DOHH2 (cell line): ENCODE results near the gene SNX1.

Experiments
- H3F3A ChIP-seq: fragments of 200-600 bp; sonication (generic), shearing (Covaris generic); 2 replicates; pipeline ENCODE4 v1.6.0; 2016; ENCODE audit warnings: antibody characterized with exemption, mild to moderate bottlenecking; ENCODE audit not compliant: control insufficient read depth, insufficient read depth
- H3K27ac ChIP-seq: fragments of 200-600 bp; sonication (generic); 2 replicates; pipeline ENCODE4 v1.5.1; 2014; ENCODE audit warnings: low read depth, mild to moderate bottlenecking, low read length, moderate library complexity
- H3K27me3 ChIP-seq: fragments of 200-600 bp; sonication (generic); 2 replicates; pipeline ENCODE4 v1.6.1; 2014; ENCODE audit warnings: mild to moderate bottlenecking, low read length, mixed read lengths; ENCODE audit not compliant: control insufficient read depth
- H3K36me3 ChIP-seq: fragments of 200-600 bp; sonication (generic); 2 replicates; pipeline ENCODE4 v1.6.1; 2014; ENCODE audit warnings: mild to moderate bottlenecking, low read length, moderate library complexity, mixed read lengths; ENCODE audit not compliant: control insufficient read depth
- H3K4me1 ChIP-seq: fragments of 200-600 bp; sonication (generic); 2 replicates; pipeline ENCODE4 v1.6.1; 2014; ENCODE audit warnings: mild to moderate bottlenecking, low read length, mixed read lengths; ENCODE audit not compliant: control insufficient read depth
- H3K4me2 ChIP-seq: fragments of 200-600 bp; sonication (generic); 2 replicates; pipeline ENCODE4 v1.6.0; 2014; ENCODE audit warnings: mild to moderate bottlenecking, low read length, moderate library complexity
- H3K4me3 ChIP-seq: fragments of 200-600 bp; sonication (generic); 2 replicates; pipeline ENCODE4 v1.5.1; 2014; ENCODE audit warnings: mild to moderate bottlenecking, low read length, mixed read lengths
- H3K79me2 ChIP-seq: fragments of 200-600 bp; sonication (generic); 2 replicates; pipeline ENCODE4 v1.6.1; 2014; ENCODE audit warnings: mild to moderate bottlenecking, low read length, mixed read lengths; ENCODE audit not compliant: control insufficient read depth
- H3K9me2 ChIP-seq: fragments of 200-600 bp; sonication (generic); replicated peaks from 2 replicates; pipeline ENCODE4 v1.6.1; 2014; ENCODE audit warnings: mild to moderate bottlenecking, low read length, mixed read lengths; ENCODE audit not compliant: control insufficient read depth
- H3K9me3 ChIP-seq: fragments of 200-600 bp; sonication (generic); 2 replicates; pipeline ENCODE4 v1.6.1; 2014; ENCODE audit warnings: antibody characterized with exemption, low read length, mixed read lengths; ENCODE audit not compliant: control insufficient read depth, insufficient read depth
- H4K20me1 ChIP-seq: fragments of 200-600 bp; sonication (generic); 2 replicates; pipeline ENCODE4 v1.6.0; 2014; ENCODE audit warnings: low read depth, mild to moderate bottlenecking, antibody characterized with exemption, low read length, moderate library complexity; ENCODE audit not compliant: control insufficient read depth, insufficient read depth
- EZH2phosphoT487 ChIP-seq: fragments of 200-600 bp; sonication (generic); IDR thresholded peaks from 2 replicates; pipeline ENCODE4 v1.6.1; 2017; ENCODE audit warnings: borderline replicate concordance, mild to moderate bottlenecking, antibody characterized with exemption, low read length, moderate library complexity, mixed read lengths
- TF ChIP-seq, protein P1 (sequence below): fragments of 200-600 bp; sonication (generic); IDR thresholded peaks from one replicate; pipeline ENCODE4 v1.5.1; 2014; ENCODE audit warnings: antibody characterized with exemption, mild to moderate bottlenecking, low read depth, low read length; ENCODE audit not compliant: poor library complexity, severe bottlenecking

Gene SNX1

DNA sequence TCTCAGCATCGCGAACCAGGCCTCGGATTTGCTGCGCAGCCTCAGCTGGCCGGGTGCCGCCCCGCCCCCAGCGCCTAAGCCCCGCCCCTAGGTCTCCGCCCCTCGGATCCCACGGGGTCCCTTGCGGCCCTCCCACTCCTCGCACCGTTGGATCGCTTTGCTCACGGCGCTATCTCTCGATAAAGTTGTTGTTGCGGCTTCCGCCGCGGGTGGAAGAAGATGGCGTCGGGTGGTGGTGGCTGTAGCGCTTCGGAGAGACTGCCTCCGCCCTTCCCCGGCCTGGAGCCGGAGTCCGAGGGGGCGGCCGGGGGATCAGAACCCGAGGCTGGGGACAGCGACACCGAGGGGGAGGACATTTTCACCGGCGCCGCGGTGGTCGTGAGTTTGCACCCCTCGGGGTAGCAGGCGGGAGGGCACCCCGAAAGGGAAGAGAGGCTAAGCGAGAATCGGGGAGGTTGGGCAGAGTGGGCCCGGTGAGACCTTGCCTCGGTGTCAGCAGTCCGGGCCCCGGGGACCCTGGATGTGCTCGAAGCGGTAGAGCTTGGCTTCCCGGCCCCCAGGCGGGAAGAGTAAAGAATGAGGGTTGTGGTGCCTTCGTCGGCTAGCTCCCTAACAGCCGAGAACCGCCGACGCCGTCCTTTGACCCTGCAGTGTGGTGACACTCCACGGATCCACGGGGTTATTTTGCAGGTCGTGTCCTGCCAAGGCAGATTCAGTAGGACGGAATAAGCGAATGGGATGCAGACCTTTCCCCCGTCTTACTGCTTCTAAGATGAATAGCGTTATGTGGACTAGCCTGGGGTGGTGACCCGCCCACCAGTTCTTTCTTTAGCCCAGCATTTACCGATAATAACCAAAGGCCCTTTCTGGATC is at the start of gene SNX1:
SNX1 (plus strand) TSS at position 188 of the 873 bp plus-strand sequence; CDS start at position 220, 32 bp downstream.
- TF ChIP-seq EZH2phosphoT487, result no peak
- TF ChIP-seq, protein P1, sequence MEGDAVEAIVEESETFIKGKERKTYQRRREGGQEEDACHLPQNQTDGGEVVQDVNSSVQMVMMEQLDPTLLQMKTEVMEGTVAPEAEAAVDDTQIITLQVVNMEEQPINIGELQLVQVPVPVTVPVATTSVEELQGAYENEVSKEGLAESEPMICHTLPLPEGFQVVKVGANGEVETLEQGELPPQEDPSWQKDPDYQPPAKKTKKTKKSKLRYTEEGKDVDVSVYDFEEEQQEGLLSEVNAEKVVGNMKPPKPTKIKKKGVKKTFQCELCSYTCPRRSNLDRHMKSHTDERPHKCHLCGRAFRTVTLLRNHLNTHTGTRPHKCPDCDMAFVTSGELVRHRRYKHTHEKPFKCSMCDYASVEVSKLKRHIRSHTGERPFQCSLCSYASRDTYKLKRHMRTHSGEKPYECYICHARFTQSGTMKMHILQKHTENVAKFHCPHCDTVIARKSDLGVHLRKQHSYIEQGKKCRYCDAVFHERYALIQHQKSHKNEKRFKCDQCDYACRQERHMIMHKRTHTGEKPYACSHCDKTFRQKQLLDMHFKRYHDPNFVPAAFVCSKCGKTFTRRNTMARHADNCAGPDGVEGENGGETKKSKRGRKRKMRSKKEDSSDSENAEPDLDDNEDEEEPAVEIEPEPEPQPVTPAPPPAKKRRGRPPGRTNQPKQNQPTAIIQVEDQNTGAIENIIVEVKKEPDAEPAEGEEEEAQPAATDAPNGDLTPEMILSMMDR, result no peak
- H3K4me2 ChIP-seq, result peak within 1 kb of the TSS; percentile 87
- peak within 1 kb of the TSS; percentile 83 for H3K4me3 ChIP-seq
- peaks cover 95% of the 10 kb centered on the region for H3K79me2 ChIP-seq
- H3K9me2 ChIP-seq, result no peaks in the 10 kb centered on the region
- H3K4me1 ChIP-seq, result peaks cover 61% of the 10 kb centered on the region
- no peaks in the 10 kb centered on the region for H3K27me3 ChIP-seq
- peaks cover 6% of the 10 kb centered on the region; the same call in 1 of the 2 replicates for H3F3A ChIP-seq
- H3K27ac ChIP-seq, result peak within 1 kb of the TSS; percentile 80; the same call in 1 of the 2 replicates
- H3K36me3 ChIP-seq, result peaks cover 17% of the 10 kb centered on the region
- H4K20me1 ChIP-seq, result peaks cover 6% of the 10 kb centered on the region
- H3K9me3 ChIP-seq, result no peaks in the 10 kb centered on the region

GRCh38 chr15:64046421-64047153 is 49.2 kb upstream of the SNX1 start, which contains the start of gene DAPK2:
Gene DAPK2 (minus strand): TSS chr15:64046485. CDS start chr15:64040261, 6,224 bp downstream.
- Histone ChIP-seq H3K27ac (no peak within 1 kb of the TSS), H3F3A (no peaks in the 10 kb centered on the region), H3K4me2 (peak within 1 kb of the TSS; percentile 80), H3K4me3 (peak within 1 kb of the TSS; percentile 66), H4K20me1 (no peaks in the 10 kb centered on the region), H3K36me3 (no peaks in the 10 kb centered on the region), H3K27me3 (peaks cover 32% of the 10 kb centered on the region), H3K9me2 (no peaks in the 10 kb centered on the region), H3K9me3 (no peaks in the 10 kb centered on the region), H3K4me1 (peaks cover 13% of the 10 kb centered on the region), H3K79me2 (no peaks in the 10 kb centered on the region)
- TF ChIP-seq EZH2phosphoT487, result no peak
- TF ChIP-seq, protein P1, result peak; percentile 73

- H3F3A ChIP-seq, result no peaks in the 10 kb centered on the region
- peaks cover 13% of the 10 kb centered on the region for H3K4me1 ChIP-seq
- no peak for TF ChIP-seq EZH2phosphoT487
- TF ChIP-seq, protein P1, result no peak
- H3K36me3 ChIP-seq, result no peaks in the 10 kb centered on the region
- H3K9me3 ChIP-seq, result no peaks in the 10 kb centered on the region
- H3K4me2 ChIP-seq, result no peak overlapping the region
- H3K9me2 ChIP-seq, result no peaks in the 10 kb centered on the region
- peaks cover 32% of the 10 kb centered on the region for H3K27me3 ChIP-seq
- no peak overlapping the region for H3K27ac ChIP-seq
- H3K4me3 ChIP-seq, result no peak overlapping the region
- no peaks in the 10 kb centered on the region for H3K79me2 ChIP-seq
- no peaks in the 10 kb centered on the region for H4K20me1 ChIP-seq
Observed at GRCh38 chr15:64048781-64049460, 46.9 kb upstream of the SNX1 start.
